Activated T-cell treated with anti-CD3 and anti-CD28 coated beads for 24 hours (primary cell): ENCODE measurements around the gene HTR4.
"Not testable (repeated sequence)": the region's sequence is repeated elsewhere in the genome, so short reads cannot be mapped to it uniquely, and the experiment has no call there.

Source experiments
- DNase-seq: peaks from one replicate; pipeline ENCODE4 v3.0.0-alpha.2; 2020; ENCODE audit warnings: low read depth

Gene HTR4

GRCh38 chr5:148653836-148654781, at the start of gene HTR4:
HTR4 (minus strand) TSS chr5:148654527; CDS start chr5:148637014, 17,513 bp downstream.
- DNase-seq, result no peak

- no peak for DNase-seq
These were observed 47.8 kb upstream of the HTR4 start for GRCh38 chr5:148702019-148702596.

DNA sequence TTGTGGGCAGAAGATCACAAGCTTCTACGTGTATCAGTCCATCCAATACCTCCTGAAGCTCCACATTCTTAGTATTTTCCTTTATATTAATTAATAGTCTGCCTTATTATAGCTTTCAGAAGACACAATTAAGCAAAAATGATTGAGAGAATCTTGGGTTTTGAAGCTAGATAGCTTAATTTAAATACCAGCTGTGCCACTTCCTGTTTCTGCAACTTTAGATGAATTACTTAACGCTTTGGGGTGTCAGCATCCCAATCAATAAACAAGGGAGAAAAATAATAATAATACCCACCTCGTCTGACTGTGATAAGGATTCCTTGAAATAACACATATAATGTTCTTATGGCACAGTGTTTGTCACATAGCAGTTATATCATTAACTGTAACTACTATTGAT, 44.7 kb upstream of the HTR4 start:
- no peak for DNase-seq

- no peak for DNase-seq
These were observed 43.5 kb upstream of the HTR4 start for GRCh38 chr5:148697809-148698196.

DNA sequence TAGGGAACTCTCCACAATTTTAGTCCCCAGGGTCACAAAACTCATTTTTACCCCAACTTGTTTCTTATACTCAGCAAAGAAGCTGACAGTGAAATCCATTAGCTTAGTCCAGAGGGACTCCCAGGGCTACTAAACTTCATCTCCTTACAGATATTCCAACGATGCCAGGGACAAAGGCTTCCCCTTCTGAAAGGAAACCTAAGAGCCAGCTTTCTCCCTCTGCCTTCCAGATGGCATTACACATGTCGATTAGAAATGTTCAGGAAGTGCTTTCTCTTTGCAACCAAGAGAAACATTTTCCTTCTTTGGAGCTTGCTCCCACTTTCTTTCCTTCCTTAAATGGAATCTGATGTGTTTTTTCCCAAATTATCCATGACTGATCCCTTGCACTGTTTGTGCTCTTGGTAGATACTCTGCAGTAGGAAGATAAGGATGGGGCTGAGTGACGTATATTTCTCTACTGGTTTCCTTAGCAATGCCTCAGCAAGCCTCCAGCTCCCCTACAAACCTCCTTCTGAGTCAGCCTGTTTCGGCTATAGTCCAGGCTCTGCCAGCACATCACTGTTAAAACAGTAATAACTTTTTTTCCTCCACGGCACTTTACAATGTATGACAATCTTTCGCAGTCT, 43.0 kb upstream of the HTR4 start:
- DNase-seq, result no peak

DNA sequence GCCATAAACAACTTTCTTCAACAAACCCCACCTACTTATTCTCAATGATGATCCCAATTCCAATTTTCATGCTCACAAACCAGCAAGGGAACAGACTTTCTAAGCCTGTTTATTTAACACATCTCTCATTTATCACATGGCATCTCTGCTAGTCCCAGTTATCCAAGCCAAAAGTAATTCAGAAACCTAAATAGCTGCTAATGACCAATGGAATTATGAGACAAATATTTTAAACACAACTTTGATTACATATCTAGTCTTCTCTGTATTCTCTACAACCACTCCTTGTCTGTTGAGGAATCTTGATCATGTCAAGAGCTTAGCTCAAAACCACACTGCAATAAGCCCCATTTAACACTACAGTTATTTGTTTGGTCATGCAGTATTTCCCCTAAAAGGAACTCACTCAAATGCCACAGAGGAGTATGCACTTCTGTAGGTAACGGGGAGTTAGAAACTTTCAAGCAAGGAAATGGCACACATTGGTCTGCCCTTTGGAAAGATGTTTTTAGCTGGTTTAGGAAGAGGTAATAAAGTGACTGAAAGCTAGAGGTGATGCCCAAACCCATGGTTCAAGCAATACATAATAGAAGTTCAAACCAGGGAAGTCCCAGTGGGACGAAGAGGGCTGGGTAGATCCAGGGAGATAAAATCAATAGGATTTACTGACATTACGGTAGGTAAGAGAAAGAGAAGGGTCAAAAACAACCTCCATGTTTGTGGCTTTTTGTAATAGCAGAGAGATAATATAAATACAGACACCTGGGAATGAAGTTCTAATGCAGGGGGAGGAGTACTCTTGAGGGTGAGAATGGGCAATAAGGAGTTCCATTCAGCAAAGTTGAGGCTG, 42.1 kb upstream of the HTR4 start:
- no peak for DNase-seq

DNA sequence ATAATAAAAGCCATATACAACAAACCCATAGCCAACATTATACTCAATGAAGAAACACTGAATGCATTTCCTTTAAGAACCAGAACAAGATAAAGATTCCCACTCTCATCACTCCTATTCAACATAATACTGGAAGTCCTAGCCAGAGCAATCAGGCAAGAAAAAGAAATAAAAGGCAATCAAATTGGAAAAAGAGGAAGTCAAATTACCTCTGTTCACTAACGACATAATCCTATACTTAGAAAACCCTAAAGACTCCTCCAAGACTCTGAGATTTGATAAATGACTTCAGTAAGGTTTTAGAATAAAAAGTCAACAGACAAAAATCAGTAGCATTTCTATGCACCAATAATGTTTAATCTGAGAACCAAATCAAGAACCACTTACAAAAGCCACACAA, 36.6 kb upstream of the HTR4 start:
- no peak for DNase-seq

- no peak for DNase-seq
These were observed 34.5 kb upstream of the HTR4 start for GRCh38 chr5:148688787-148689186.

DNA sequence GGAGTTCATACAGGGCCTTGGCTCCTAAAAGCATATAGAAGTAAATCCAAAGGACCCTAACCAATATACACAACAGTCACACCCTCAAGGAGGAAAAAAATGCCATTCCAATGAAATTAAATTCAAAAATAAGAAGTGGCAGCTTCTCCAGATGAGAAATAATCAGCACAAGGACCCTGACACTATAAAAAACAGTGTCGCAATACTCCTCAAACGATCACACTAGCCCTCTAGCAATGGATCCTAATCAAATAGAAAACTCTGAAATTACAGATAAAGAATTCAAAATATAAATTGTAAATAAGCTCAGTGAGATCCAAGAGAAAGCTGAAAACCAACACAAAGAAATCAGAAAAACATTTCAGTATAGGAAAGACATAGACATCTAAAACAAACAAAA, 33.5 kb upstream of the HTR4 start:
- no peak for DNase-seq

DNA sequence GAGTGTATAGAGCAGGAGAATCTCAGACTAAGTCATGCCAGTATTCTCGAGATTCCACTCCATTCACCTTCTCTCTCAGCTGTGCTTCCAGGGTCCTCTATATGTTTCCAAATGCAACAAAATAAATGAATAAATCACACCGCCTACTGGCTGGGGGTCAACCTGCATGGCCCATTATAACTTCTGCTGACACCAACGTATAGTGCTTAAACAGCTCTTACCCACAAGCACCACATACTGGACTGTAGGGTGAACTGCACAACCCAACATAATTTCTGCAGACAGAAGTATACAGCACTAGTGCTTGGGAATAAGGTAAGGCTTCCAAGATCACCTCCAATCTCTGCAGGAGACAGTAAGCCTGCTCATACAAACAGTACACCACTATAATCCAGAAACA, 33.1 kb upstream of the HTR4 start:
- DNase-seq, result no peak

DNA sequence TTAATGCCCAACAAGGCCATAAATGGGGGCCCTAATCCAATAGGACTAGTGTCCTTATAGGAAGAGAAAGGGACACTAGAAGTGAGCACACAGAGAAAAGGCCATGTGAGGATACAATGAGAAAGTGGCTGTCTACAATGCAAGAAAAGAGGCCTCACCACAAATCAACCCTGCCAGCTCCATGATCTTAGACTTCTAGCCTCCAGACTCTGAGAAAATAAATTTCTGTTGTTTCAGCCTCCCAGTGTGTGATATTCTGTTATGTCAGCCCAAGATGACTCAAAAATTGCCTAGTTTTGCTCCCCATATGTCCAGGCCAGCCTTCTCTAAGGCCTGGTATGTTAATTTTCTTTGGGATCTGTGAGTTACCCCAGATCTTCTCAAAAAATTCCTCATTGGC, 32.3 kb upstream of the HTR4 start:
- DNase-seq, result no peak

- DNase-seq, result no peak
These were observed 31.3 kb upstream of the HTR4 start for GRCh38 chr5:148685520-148686134.

- DNase-seq, result no peak
These were observed 30.2 kb upstream of the HTR4 start for GRCh38 chr5:148684528-148684927.

DNA sequence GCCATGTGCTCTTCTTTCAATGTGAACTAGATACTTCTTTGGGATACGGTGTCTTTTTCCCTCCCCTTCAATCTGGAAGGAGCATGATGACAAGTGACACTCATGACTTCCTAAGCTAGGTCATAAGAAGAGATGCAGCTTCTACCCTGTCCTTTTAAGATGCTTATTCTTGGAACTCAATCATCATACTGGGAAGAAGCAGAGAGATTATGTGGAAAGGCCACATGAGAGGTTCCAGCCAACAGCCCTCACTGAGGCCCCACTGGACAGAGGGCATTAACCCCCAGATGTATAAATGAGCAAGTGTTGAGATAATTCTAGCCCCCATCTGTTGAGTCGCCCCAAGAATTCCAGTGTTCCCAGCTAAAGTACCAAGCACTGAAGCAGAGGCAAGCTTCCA, 29.3 kb upstream of the HTR4 start:
- DNase-seq, result no peak

GRCh38 chr5:148682058-148683026, 28.0 kb upstream of the HTR4 start:
- DNase-seq, result no peak

DNA sequence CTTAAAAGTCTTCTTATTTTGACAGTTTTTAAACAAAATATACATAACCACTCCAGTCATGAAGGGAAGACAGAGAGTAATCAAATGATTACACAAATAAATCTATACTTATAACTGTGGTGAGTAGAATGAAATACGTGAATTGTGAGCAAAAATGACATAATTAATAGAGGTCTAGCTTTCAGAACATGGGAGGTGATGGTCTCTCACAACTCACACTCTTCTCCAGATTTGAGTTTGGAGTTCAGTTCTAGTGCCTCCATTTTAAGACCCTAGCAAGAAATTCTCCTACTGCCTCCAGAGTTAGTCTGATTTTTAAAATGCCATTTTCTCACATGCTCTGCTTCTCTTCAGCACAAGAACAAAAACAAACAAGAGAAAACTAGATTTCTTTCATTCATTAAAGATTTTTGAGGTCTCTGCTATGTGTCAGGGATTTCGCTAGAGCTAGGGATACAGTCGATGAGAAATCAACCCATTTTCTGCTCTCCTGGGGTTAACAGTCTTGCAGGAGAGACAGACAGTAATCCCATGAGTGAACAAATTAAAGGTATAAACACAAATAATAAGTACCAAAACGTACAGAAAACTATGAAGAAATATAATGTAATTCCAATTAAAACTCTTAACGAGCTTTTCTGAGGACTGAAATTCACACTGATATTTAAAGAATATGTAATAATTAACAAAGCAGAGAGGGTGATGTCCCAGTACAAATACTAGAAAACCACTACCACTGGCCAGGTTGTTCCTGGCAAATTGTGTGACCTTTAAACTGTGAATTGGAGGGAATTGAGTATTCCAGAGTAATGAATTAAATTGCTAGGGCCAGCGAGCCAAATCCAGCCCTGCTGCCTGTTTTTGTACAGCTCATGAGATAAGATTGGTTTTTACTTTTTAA, 27.1 kb upstream of the HTR4 start:
- DNase-seq, result no peak

- DNase-seq, result not testable (repeated sequence)
These were observed 19.4 kb upstream of the HTR4 start for GRCh38 chr5:148673704-148674103.

- DNase-seq, result no peak
These were observed 12.0 kb upstream of the HTR4 start for GRCh38 chr5:148666353-148666752.

DNA sequence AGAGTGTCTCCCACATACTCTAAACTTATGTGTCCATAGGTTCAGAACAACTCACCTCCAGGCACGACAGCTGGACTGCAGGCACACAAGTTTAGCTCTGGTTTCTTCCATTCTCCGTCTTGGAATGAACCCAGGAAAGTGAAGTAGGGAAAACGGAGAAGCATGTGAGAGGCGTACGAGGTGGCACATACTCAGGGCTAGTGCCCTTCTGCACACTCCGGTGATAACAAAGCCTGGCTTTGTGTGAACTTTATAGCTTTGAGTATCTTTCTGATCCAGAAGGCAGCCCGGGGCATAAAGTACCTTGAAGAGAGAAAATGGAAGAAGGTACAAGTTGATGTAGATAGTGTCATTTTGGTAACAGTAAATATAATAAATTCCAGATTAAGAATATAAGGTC, 11.1 kb upstream of the HTR4 start:
- DNase-seq, result no peak

- DNase-seq, result no peak
These were observed 9.2 kb upstream of the HTR4 start for GRCh38 chr5:148663509-148663908.
